Measurements from ENCODE around the gene TP63.

GRCh38 chr3:189809583-189809982 lies 178.4 kb downstream of the TP63 start:
- TF ChIP-seq, protein P1, sequence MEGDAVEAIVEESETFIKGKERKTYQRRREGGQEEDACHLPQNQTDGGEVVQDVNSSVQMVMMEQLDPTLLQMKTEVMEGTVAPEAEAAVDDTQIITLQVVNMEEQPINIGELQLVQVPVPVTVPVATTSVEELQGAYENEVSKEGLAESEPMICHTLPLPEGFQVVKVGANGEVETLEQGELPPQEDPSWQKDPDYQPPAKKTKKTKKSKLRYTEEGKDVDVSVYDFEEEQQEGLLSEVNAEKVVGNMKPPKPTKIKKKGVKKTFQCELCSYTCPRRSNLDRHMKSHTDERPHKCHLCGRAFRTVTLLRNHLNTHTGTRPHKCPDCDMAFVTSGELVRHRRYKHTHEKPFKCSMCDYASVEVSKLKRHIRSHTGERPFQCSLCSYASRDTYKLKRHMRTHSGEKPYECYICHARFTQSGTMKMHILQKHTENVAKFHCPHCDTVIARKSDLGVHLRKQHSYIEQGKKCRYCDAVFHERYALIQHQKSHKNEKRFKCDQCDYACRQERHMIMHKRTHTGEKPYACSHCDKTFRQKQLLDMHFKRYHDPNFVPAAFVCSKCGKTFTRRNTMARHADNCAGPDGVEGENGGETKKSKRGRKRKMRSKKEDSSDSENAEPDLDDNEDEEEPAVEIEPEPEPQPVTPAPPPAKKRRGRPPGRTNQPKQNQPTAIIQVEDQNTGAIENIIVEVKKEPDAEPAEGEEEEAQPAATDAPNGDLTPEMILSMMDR (IDR thresholded peaks at IDR 0.05): no peak
- TF ChIP-seq POLR2A (IDR thresholded peaks at IDR 0.05): no peak
